ENCODE results near the gene FOXP1. TPM values are rescaled to one million over a fixed set of nuclear protein-coding genes. Genes with fewer than 3 reads are reported as not detected.

Gene FOXP1
- polyA plus RNA-seq, 1 donor (not counting 4 experiments of a cell fraction or from before 2014, with no cell fraction given): 14.6 TPM

DNA sequence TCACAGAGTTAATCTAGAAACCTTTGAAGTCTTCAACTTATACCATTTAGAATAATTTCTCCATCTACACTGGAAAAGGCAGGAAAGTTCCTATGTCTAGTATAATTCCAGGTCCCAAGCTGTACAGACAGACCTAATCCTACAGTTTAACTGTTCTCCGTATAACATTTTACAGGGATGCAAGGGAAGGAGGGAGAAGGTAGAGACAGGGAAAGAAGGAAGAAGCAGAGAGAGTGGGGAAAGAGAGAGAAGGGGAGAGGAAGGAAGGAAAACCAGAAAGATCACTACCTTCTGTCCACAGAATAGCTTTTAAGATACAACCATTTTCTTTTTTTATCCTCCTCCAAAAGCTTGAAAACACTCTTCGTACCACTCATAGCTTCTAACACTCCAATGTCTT lies 185.8 kb downstream of the FOXP1 start:
- dilution Hi-C loops (cut with MboI; ENCODE audit: extremely low pct_ligation_motif_present, low sequenced_read_pairs): no loop called here
- H3K79me2 ChIP-seq (ENCODE audit: control insufficient read depth, insufficient read depth, low read length): no peaks in the 10 kb centered on the region
- no peaks in the 10 kb centered on the region for H4K20me1 ChIP-seq (ENCODE audit: control insufficient read depth, extremely low read depth, insufficient read depth, low read length)
- H3K27me3 ChIP-seq (ENCODE audit: control insufficient read depth, extremely low read depth, insufficient read depth, low read length): no peaks in the 10 kb centered on the region
- H3K27ac ChIP-seq (ENCODE audit: control insufficient read depth, insufficient read depth, low read length): no peak overlapping the region
- no peaks in the 10 kb centered on the region for H3K9me3 ChIP-seq (ENCODE audit: control insufficient read depth, low read depth, low read length)
- peak overlapping the region; percentile 42 for H2AFZ ChIP-seq (ENCODE audit: control insufficient read depth, low read length)
- DNase-seq (ENCODE audit: low read depth, low spot score) (no peak), FAIRE-seq (peak; percentile 26)
- peaks cover 4% of the 10 kb centered on the region for H3K4me1 ChIP-seq (ENCODE audit: control insufficient read depth, extremely low read depth, insufficient read depth, low read length)
- no peaks in the 10 kb centered on the region for H3K9me1 ChIP-seq (ENCODE audit: control insufficient read depth, extremely low read depth, insufficient read depth, low read length)
- H3K36me3 ChIP-seq (ENCODE audit: control insufficient read depth in 2 of 2, extremely low read depth in 1 of 2, insufficient read depth in 2 of 2, low read length in 2 of 2): no peaks in the 10 kb centered on the region
- TF ChIP-seq, protein P1, sequence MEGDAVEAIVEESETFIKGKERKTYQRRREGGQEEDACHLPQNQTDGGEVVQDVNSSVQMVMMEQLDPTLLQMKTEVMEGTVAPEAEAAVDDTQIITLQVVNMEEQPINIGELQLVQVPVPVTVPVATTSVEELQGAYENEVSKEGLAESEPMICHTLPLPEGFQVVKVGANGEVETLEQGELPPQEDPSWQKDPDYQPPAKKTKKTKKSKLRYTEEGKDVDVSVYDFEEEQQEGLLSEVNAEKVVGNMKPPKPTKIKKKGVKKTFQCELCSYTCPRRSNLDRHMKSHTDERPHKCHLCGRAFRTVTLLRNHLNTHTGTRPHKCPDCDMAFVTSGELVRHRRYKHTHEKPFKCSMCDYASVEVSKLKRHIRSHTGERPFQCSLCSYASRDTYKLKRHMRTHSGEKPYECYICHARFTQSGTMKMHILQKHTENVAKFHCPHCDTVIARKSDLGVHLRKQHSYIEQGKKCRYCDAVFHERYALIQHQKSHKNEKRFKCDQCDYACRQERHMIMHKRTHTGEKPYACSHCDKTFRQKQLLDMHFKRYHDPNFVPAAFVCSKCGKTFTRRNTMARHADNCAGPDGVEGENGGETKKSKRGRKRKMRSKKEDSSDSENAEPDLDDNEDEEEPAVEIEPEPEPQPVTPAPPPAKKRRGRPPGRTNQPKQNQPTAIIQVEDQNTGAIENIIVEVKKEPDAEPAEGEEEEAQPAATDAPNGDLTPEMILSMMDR (optimal IDR thresholded peaks at IDR 0.05 in 1 of 3, IDR thresholded peaks at IDR 0.05 in 1 of 3, conservative IDR thresholded peaks at IDR 0.05 in 1 of 3; ENCODE audit: extremely low read depth in 1 of 3, insufficient read depth in 2 of 3, low read length in 3 of 3): no peak
- TF ChIP-seq EZH2 (IDR thresholded peaks at IDR 0.05; ENCODE audit: low read length): no peak
- H3K4me2 ChIP-seq (ENCODE audit: control insufficient read depth, extremely low read depth, insufficient read depth, low read depth, low read length): peak overlapping the region; percentile 3
- no peak overlapping the region for H3K4me3 ChIP-seq (ENCODE audit: control insufficient read depth in 2 of 3, extremely low read depth in 1 of 3, insufficient read depth in 2 of 3, low read depth in 1 of 3, low read length in 3 of 3)
- no peak overlapping the region for H3K9ac ChIP-seq (ENCODE audit: control insufficient read depth, extremely low read depth, insufficient read depth, low read length)

DNA sequence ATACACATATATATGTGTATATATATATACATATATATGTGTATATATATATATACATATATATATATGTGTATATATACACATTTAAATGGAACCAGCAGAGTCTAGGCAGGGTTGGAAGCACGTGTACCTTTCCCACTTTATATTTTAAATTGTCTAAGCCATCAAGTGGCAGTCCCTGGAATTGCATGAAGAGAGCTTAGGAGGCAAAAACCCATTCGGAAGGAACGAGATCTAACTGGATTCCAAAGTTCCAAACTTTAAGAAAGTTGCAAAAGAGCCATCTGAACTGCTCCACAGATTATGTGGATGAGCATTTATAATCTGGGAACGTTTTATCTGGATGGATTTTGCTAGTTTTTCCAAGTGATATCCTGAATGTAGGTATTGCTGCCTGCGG lies 186.5 kb downstream of the FOXP1 start:
- Histone ChIP-seq H3K27me3 (ENCODE audit: control insufficient read depth, extremely low read depth, insufficient read depth, low read length) (no peaks in the 10 kb centered on the region), H3K9me1 (ENCODE audit: control insufficient read depth, extremely low read depth, insufficient read depth, low read length) (no peaks in the 10 kb centered on the region), H4K20me1 (ENCODE audit: control insufficient read depth, extremely low read depth, insufficient read depth, low read length) (no peaks in the 10 kb centered on the region), H3K4me3 (ENCODE audit: control insufficient read depth in 2 of 3, extremely low read depth in 1 of 3, insufficient read depth in 2 of 3, low read depth in 1 of 3, low read length in 3 of 3) (no peak overlapping the region), H3K79me2 (ENCODE audit: control insufficient read depth, insufficient read depth, low read length) (no peaks in the 10 kb centered on the region), H3K36me3 (ENCODE audit: control insufficient read depth in 2 of 2, extremely low read depth in 1 of 2, insufficient read depth in 2 of 2, low read length in 2 of 2) (no peaks in the 10 kb centered on the region), H3K27ac (ENCODE audit: control insufficient read depth, insufficient read depth, low read length) (no peak overlapping the region), H2AFZ (ENCODE audit: control insufficient read depth, low read length) (peak overlapping the region; percentile 52), H3K9me3 (ENCODE audit: control insufficient read depth, low read depth, low read length) (no peaks in the 10 kb centered on the region), H3K4me2 (ENCODE audit: control insufficient read depth, extremely low read depth, insufficient read depth, low read depth, low read length) (no peak overlapping the region), H3K9ac (ENCODE audit: control insufficient read depth, extremely low read depth, insufficient read depth, low read length) (no peak overlapping the region), H3K4me1 (ENCODE audit: control insufficient read depth, extremely low read depth, insufficient read depth, low read length) (peaks cover 4% of the 10 kb centered on the region)
- no peak for FAIRE-seq
- TF ChIP-seq EZH2 (IDR thresholded peaks at IDR 0.05; ENCODE audit: low read length): no peak
- TF ChIP-seq, protein P1 (optimal IDR thresholded peaks at IDR 0.05 in 1 of 3, IDR thresholded peaks at IDR 0.05 in 1 of 3, conservative IDR thresholded peaks at IDR 0.05 in 1 of 3; ENCODE audit: extremely low read depth in 1 of 3, insufficient read depth in 2 of 3, low read length in 3 of 3): peak; percentile 37 to 45 (median 42)
- dilution Hi-C loops (cut with MboI; ENCODE audit: extremely low pct_ligation_motif_present, low sequenced_read_pairs): no loop called here
- DNase-seq (ENCODE audit: low read depth, low spot score): no peak

Measured in keratinocyte (primary cell).